NCI-H128 (cell line): ENCODE results near the gene ITGB1.
"Not testable (repeated sequence)": the region's sequence is repeated elsewhere in the genome, so short reads cannot be mapped to it uniquely, and the experiment has no call there.

Source experiments
- DNase-seq: peaks from one replicate; lab custom pipeline; 2025; ENCODE audit not compliant: unreplicated experiment; lab: John Stamatoyannopoulos, UW

ITGB1 gene

DNA sequence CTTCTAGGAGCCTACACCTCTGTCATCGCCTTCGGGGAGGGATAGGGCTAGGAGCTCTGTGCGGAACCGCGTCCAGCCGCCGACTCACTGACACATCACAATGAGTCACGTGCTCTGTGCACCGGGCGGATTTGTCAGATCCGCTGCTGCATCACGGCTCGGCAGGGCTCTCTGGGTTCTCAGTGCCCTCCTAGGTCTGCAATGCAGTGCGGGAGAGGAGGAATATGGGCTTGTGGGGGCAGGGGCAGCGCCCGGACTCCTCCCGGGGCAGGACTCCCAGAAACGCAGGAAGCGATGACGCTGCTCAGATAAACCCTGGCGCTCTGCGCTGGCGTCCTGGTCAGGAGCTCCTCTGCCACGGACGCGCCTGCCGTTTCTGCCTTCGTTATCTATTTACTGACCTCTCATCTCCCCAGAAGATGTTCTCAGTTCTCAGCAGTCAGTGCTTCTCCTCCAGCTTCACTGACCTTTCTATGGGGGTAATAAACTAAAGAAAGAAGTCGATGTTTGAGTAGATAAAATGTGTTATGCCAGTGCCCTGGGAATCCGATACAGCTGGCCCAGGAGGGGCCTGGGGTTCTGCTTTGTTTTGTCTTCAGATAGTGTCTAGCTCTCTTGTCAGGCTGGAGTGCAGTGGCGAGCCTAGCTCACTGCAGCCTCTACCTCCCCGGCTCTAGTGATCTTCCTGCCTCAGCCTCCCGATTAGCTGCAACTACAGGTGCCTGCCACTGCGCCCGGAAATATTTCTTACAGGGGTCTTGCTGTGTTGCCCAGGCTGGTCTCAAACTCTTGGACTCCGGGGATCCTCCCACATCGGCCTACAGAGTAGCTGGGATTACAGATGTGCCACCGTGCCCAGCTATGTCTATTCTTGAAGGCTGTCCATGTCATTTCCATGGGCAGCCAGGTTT, 22.8 kb upstream of the ITGB1 start:
- peak; percentile 45 for DNase-seq

GRCh38 chr10:32980242-32980557, 22.2 kb upstream of the ITGB1 start:
- no peak for DNase-seq

- not testable (repeated sequence) for DNase-seq
These were observed 21.7 kb upstream of the ITGB1 start for GRCh38 chr10:32979719-32980118.

DNA sequence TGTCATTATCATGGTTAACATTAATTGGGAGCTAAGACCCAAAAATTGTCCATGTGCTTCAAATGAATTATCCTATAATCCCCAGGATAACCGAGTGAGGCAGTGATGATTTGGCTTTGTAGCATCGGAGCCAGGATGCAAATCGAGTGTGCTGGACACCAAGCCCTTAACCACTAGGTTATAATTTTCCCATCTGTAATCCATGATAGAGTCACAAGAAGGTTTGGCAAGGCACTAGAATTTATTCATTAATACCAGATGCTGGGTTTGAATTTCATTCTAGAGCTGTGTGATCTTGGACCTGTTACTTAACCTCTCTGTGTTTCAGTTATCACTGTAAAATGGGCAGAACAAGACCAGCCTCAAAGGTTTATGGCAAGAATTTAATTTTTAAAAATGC, 21.0 kb upstream of the ITGB1 start:
- DNase-seq, result no peak

DNA sequence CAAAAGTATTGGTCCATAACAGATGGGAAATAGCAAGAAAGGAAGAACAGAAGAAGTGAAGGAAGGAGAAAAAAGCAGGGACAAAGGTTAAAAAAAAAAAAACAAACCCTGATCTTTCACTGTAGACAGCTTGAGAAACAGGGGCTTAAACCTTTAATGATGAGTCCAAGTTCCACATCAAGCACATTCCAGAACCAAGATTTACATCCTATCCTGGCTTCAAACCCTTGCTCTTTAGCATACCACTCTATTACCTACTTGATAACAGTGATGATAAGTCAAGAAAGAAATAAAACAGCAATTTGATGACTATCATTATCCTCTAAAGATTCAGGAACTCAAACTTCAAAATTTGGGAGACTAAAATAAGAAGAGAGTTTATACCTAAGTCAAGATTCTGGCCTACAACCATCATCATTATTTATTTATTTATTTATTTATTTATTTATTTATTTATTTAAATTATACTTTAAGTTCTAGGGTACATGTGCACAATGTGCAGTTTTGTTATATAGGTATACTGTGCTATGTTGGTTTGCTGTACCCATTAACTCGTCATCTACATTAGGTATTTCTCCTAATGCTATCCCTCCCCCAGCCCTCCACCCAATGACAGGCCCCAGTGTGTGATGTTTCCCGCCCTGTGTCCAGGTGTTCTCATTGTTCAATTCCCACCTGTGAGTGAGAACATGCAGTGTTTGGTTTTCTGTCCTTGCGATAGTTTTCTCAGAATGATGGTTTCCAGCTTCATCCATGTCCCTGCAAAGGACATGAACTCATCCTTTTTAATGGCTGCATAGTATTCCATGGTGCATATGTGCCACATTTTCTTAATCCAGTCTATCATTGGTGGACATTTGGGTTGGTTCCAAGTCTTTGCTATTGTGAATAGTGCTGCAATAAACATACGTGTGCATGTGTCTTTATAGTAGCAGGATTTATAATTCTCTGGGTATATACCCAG, 20.1 kb upstream of the ITGB1 start:
- DNase-seq, result not testable (repeated sequence)

GRCh38 chr10:32976338-32976737, 18.3 kb upstream of the ITGB1 start:
- no peak for DNase-seq

GRCh38 chr10:32972929-32973328, 14.9 kb upstream of the ITGB1 start:
- no peak for DNase-seq

DNA sequence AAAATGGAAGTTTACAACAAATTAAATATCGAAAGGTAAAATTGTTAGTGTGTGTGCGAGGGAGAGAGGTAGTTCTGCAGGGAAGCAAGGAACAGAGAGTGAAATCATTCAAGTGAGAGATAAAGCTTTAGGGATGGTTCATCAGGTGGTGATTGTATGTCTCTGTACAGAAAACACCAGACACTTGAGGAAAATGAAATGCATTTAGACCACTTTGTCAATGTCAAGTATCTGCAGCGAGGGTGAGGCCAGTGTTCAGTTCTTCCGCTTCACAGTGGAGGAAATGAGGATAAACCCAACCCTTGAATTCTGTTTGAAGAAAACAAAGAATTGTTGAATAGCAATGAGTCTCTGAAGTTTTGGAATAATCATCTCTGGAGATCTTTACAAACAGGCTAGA, 14.4 kb upstream of the ITGB1 start:
- DNase-seq, result no peak

- no peak for DNase-seq
These were observed 13.6 kb upstream of the ITGB1 start for GRCh38 chr10:32971536-32972091.

DNA sequence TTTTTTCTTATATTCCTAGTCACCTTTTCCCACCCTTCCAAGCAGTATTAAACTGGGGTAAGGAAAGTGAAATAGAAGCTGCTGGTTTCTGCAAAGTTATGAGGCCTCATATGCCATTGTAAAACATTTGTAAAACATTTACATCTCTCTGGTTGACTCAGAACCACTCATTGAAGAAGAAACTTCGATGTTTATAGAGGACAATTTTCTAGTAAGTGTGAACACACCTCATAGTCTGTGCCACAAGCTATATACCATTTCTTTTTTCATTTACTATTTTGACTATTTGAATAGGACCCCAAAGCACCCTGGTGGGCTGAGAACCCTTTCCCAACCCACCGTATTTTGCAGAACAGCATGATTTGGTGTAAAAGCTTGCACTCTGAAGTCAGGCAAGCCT, 12.9 kb upstream of the ITGB1 start:
- no peak for DNase-seq

GRCh38 chr10:32964270-32964669, 6.2 kb upstream of the ITGB1 start:
- DNase-seq, result no peak

DNA sequence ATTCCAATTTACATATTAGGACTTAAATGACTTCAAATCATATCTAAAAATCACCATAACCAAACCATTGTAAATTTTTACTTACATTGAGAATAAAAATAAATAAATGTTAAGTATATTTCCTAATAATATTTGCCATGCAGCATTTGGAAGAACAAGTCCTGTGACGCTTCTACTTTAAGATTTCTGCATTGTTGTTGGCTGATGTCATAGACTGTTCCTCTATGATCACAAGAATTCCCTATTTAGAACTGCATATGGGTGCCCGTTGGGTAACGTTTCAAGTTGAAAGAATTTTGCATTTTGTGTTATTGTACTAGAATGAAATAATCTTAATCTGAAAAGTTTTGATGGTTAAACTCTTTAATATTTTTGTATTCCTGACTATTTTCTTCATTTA, 5.1 kb upstream of the ITGB1 start:
- no peak for DNase-seq

GRCh38 chr10:32962521-32962920, 4.5 kb upstream of the ITGB1 start:
- DNase-seq, result no peak

DNA sequence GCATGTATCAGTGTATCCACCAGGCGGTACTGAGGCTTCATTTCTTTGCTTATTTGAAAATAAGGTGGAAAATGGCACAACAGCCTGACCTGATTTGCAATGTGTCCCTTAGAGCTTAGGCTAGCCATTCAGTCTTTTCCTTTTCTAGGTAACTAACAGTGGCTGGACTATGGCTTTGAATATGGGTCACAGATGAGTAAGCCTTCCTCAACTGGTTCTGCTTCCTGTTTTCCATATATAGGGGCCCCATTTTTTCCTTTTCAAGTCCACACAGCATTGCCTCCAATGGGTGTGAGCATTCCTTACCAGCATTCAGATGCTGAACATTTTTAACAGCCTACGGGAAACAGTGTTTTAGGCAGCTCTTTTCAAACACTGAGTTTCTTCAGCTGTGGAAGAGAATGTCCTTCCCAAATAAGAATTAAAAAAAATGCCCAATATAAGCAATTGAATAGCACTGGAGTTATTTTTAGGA, 3.9 kb upstream of the ITGB1 start:
- no peak for DNase-seq

DNA sequence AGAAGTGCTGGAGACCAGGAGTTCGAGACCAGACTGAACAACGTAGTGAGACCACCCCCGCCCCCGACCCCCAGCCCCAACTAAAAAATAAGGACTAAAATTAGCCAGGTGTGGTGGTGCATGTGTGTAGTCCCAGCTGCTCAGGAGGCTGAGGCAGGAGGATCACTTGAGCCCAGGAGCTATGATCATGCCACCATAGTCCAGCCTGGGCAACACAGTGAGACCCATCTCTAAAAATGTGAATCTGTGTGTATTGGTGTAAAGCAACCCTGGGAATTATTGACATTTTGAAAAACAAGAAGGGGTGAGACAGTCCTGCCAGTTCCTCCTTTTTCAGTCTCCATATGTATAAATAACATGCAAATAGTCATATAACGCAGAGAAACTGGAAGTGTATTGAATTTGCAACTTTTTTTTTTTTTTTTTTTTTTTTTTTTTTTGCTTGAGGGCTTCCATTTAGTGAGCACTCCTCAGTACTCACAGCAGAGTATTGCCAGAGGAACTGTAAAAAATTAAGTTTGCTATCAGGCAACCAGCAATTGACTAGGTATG, 3.4 kb upstream of the ITGB1 start:
- DNase-seq, result no peak

- DNase-seq, result no peak
These were observed 2.0 kb upstream of the ITGB1 start for GRCh38 chr10:32960022-32960421.

DNA sequence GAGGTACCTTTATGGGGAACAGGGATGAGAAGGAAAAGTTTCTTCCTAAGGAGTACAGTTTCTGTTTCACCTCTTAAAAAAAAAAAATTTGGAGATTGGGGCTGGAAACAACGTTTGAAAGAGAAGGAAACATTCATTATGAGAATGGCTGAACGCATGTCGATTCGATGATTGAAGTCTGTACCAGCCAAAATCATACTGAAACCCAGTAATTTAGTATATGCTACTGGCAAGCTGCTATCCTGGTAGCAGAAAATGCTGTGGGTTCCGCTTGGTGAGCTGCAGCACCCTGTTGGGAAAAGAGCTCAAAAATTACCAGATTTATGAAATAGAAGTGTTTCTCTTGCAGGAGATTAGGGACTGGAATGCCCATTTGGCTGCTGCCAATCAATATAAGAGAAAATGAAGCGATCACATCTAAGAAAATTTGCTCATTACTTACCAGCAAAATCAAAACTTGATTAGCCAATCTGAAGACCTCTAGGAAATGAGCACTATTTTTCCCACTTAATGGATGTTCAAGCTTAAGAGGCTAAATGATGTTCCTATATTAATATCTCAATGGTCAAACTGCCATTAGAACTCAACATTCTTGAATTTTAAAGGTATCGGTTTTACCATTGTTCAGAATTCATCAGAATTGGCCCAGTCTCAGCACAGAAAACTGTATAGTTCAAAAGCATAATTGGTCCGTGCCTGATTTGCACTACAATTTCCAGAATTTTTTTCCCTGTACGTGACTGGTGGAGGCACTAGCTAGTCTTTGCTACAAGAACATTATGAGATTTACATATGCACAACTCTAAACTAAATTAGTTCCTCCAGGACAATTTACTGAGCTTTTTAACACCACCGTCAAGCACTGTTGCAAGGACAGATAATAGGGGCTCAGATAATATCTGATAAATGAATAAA, 1.2 kb upstream of the ITGB1 start:
- DNase-seq, result no peak

DNA sequence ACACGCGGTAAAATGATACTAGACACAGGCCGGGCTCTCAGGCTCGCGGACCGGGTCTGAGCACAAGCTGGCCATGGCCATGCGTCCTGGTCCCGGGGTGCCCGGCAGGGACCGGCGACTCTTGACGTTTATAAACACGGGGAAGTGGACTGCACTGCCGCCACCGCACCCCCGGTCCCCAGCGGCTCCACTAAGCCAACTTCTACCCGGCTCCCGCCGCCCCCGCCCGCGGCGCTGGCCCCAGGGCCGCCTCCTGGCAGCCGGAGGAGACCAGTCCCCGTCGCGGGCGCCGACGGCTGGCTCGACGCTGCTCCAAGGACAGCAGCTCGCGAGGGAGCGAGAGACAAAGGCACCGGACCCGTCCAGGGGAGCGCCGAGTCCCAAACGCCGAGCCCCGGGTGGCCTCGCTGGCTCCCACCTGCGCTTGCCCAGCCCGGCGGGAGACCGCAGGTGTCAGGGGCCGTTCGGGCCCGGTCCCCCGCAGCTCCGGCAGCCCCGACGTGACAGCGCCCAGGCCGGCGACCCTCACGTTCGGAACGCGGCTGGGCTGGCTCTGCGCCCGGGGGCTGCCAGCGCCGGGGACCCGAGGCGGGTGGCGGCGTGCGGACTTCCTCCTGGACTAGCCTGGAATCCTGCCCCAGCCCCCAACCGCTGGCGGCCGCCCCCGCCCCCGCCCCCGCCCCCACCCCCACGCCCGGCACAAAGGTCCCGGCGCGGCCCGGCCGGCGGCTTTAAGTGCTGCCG, 517 bp downstream of the ITGB1 start:
- no peak for DNase-seq

DNA sequence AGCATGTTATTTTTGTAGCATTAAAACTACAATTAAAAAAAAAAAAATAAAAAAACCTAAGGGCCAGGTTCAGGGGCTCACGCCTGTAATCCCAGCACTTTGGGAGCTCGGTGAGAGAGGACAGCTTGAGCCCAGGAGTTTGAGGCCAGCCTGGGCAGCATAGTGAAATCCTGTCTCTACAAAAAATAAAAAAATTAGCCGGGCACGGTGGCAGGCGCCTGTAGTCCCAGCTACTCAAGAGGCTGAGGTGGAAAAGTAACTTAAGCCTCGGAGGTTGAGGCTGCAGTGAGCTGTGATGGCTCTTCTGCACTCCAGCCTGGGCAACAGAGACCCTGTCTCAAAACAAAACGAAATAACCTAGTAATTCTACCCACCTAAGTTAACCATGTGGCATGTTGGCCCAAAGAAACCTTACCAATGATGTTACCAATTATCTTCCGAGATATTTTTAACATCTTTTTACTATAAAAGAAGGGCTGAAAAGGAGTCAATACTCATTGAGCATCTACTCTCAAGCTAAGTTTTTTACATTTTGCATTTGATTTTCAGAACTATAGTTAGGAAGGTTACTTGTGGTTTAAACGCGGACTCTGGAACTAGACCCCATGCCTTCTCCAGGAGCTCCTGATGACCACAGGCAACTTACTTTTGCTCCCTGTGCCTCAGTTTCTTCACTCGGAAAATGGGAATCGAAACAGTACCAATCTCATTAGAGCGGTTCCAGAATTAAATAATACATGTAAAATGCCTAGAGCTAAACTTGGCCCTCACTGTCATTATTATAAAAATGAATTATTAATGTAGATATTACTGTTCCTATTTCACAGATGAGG, 1.4 kb downstream of the ITGB1 start:
- no peak for DNase-seq
